CD4-positive, alpha-beta T cell treated with Interferon alpha-2 for 1 hour (primary cell): ENCODE data around the gene ALX3.
A peak's percentile ranks its signal among the peaks of the same experiment; 100 is the strongest.
"Not testable (repeated sequence)": the region's sequence is repeated elsewhere in the genome, so short reads cannot be mapped to it uniquely, and the experiment has no call there.

ENCODE experiments used
- DNase-seq, 2 donors: peaks; one replicate each; pipeline ENCODE4 v3.0.0-alpha.2; 2020 to 2022

The ALX3 gene

GRCh38 chr1:110088739-110089316, 18.4 kb upstream of the ALX3 start:
- DNase-seq, result no peak

- DNase-seq, result peak; percentile 28 to 59
Measured at GRCh38 chr1:110087812-110088738, 17.6 kb upstream of the ALX3 start.

GRCh38 chr1:110086961-110087360, 16.5 kb upstream of the ALX3 start:
- no peak for DNase-seq

- no peak for DNase-seq
Measured at GRCh38 chr1:110085671-110086070, 15.2 kb upstream of the ALX3 start.

- DNase-seq, result peak; percentile 29 to 31
Measured at GRCh38 chr1:110084227-110085078, 14.0 kb upstream of the ALX3 start.

- DNase-seq, result no peak
Measured at GRCh38 chr1:110083866-110084226, 13.4 kb upstream of the ALX3 start.

- no peak for DNase-seq
Measured at GRCh38 chr1:110083061-110083865, 12.8 kb upstream of the ALX3 start.

DNA sequence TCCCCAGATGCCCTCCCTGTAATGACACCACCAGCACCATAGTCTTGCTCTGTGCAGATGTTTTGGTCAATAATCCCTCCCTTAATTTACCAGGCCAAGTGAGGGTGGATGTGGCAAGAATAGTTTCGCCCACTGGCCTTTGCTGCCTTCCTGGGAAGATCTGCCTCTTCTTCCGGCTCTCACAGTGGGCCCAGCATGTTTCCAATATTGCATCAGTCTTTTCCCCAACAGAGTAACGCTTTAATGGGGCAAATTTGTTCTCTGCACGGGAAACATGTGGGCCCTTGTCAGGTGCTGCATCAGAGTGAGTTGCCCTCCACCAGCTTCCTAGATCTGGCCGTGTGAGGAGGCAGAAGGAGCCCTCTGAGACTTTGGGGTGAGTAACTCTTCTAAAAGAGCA, 12.0 kb upstream of the ALX3 start:
- no peak for DNase-seq

GRCh38 chr1:110081061-110081460, 10.6 kb upstream of the ALX3 start:
- no peak for DNase-seq

DNA sequence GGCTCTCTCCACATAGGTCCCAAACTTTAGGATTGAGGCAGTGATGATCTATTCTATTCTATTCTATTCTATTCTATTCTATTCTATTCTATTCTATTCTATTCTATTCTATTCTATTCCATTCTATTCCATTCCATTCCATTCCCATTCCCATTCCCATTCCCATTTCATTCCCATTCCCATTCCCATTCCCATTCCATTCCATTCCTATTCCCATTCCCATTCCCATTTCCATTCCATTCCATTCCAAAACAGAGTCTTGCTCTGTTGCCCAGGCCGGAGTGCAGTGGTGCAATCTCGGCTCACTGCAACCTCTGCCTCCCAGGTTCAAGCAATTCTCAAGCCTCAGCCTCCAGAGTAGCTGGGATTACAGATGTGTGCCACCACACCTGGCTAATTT, 9.5 kb upstream of the ALX3 start:
- not testable (repeated sequence) for DNase-seq

- no peak for DNase-seq
Measured at GRCh38 chr1:110076789-110077500, 6.5 kb upstream of the ALX3 start.

DNA sequence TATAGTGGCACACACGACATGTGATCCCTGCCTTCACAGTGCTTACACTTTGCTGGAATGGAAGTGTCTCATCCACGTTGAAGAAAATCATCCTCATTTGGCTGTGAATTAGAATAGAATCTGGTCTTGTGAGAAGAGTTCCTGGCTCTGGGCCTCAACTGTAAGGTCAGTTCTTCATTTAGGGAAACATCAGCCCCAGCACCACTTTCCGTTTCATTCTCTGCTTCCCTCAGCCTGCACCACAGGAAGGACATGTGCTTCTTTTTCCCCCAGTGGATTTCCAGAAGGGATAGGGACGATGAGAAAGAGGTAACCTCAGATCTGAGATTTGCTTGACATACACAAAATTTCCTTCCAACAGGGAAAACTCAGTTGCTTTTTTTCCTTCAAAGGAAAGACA, 3.7 kb upstream of the ALX3 start:
- no peak for DNase-seq

GRCh38 chr1:110070282-110070669, 196 bp downstream of the ALX3 start:
- DNase-seq, result no peak

DNA sequence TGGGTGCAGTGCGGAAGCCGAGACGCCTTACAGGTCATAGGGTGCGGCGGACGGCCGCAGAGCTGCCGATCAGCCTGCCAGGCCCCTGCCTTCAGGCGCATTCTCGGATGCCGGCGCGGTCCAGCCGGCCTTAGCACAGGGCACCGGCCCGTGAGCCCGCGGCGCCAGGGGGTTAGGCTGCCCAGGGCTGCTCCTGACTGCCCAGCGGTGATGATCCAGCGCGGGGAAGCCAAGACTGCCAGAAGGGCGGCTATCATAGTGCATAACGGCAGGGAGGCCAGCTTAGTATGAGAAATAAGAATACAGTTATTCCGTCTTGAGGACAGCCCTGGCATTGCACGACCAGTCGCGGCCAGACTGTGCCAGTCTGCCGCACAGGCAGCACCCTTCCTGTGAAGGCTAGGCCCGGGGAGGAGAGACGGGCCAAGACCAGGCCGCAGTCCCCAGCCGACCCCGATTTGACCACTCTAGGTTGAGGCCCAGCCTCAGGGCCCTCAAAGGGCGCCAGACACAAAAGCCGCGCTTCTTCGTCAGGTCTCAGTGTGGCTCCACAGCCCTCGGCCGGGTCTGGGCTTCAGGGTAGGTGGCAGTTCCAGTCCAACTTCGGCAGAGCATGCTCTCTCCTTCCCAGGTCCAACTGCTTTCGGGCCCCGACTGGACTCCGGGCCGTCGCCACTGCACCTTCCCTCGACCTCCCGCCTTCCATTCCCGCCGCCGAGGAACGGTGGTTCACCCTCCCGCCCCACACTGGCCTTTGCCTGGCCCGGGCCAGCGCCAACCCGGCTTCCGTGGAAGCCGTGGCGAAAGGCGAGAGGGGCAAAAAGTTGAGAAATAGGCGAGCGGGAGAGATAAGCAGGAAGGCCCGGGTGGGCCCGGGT, 829 bp downstream of the ALX3 start:
- DNase-seq, result no peak

DNA sequence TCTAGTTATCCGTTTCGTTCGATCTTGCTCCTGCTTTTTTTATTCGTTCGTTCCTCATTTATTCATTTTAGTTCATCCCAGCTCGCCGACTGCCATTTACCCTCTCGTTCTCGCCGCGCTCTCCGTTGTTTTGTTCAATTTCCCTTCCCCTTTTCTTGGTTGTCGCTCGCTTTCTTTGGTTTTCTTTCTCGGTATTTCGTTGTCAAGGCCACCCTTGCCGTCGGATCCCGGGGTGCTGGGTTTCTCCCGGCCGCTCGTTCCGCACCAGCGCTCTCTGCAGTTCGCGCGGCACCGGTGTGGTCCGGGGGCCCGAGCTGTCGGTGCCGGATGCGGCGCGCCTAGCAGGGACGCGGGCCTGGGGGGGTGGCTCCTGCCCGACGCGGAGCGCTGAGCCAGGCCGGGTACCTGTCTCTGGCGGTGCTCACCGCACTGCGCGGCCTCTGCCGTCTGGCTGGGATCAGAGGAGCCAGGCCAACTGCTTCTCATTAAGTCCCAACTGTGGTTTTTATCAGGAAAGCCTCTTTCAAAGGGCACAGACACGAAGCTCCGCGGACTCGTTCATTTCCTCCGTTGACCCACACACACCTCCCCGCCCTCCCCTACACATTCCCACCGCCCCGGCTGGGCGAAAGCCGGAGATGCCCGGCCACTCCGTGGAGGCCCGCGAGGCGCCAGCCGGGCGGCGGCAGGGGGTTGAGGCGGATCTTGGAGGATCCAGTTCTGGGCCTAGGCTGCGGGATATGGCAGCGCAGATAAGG, 1.6 kb downstream of the ALX3 start:
- peak in 1 of 2 donors; percentile 23 for DNase-seq

DNA sequence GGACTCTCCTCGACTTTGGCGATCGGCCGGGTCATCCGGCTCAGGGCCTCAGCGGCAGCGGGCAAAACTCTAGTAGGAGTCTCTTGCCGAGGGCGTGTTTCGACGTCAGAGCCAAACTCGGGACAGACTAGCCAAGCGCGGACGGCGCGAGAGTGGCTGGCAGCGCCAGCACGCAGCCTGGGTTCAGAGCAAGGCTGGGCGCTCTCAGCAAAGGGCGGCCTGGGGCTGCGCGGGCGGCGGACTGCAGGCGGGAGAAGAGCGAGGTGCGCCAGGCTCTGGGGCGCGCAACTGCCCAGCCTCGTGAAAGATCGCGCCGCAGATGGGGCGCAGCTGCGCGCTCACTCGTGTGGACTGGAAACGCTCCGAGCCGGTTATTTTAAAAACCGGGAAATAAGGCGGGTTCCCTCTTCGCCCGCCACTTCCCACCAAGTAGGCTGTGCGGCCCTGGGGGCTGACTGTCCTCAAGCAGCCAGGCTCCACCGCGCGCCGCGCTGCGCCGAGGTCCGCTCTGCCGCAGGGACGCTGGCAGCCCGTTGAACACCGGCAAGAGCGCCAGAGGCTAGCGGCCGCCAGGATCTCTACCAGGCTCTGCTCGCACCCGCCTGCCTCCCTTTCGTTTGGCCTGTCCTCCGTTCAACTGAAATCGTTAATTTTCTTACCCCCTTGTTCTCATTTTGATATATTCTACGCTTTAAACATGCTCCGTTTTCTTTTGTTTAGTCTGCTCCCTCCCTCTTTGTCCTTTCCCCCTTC, 2.4 kb downstream of the ALX3 start:
- no peak for DNase-seq

DNA sequence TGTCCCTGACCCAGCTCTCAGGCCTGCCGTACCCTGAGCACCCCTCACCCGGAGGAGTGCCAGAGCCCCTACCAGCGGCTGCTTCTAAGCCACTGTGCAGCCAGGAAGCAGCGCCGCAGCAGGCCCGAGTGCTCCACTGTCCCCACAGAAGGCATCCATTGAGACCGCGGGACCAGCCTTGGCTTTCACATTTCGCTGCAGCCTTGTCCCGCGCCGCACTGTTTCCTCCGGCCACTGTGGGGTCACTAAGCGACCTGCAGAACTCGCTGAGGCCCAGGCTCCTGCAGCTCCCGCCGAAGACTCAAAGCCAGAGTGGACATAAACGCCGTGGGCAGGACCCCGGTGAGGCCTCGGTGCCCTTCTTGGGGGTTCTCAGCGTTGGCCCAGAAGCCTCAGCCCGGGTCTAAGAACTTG, 3.0 kb downstream of the ALX3 start:
- DNase-seq, result no peak

- DNase-seq, result no peak
Measured at GRCh38 chr1:110065841-110066240, 4.6 kb downstream of the ALX3 start.

DNA sequence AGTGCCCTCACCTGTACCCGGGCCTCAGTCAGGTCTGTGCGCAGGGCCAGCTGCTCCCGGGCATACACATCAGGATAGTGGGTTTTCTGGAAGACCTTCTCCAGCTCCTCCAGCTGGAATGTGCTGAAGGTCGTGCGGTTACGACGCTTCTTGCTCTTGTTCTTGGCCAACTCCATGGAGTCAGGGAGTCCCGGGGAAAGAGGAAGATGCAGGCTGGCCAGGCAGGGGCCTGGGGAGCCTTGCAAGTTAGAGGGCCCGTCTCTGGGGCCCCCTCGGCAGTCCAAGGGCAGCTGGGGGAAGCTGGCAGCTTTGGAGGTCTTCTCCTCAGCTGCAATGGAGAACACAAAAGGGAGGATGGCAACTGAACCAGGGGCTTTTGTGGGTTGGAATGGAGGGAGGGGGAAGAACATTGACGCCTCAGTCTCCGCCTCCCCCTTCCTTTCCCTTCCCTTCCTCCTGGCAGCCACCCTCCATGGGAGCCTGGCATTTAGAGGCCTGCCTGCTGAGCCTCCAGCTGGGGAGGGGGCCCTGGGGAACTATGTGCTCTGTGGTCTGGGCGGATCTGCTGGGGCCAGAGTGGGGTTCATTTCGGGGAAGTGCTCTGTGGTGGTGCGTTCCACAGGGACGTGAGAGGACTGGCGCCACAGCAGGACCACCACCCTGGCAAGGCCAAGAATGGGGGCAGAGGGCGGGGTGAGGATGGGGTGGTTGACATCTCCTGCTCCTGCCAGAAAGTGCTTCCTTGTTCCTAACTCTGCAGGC, 5.7 kb downstream of the ALX3 start:
- DNase-seq, result no peak
